ENCODE data around the gene SPRR2F.
"Not testable (repeated sequence)": the region's sequence is repeated elsewhere in the genome, so short reads cannot be mapped to it uniquely, and the experiment has no call there.

Gene SPRR2F, protein sequence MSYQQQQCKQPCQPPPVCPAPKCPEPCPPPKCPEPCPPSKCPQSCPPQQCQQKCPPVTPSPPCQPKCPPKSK

DNA sequence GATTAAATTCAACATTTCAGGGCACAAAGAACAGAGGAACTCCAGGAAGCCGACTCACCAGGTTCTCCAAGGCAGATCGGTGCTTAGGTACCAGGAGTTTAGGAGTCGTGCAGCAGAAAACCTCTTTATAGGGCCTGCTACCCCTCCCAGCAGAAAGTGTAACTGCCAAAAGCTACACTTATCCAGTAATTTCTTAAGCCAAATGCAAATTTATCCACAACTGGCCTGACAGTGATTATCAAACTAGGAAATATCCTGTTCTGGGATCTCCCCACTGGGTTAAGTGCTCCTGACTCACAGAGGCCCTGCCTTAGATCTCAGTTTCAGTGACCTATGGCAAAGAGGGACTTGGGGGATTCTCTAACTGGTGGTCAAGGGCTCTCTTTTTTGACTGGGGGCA lies at the start of gene SPRR2F:
Gene SPRR2F, minus strand, starts transcription at position 101 of the 400 bp plus-strand sequence. CDS start 783 bp downstream, outside the sequence.
- DNase-seq, result no peak

DNA sequence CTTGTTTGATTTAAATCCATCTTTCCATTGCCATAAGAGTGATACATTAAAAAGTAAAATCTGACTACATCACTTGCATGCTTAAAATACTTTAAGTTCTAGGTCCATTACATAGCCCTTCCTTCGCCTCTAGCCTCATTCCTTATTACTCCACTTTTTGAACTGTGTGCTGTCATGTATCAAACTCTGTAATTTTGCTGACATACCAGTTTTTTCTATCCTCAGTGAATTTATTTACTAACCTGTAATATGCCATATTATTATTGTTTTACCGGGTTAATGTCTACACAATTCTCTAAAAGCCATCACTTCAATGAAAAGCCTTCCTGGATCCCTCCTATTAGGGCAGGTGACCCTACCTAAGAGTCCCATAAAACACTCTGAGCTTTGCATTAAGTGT lies 42.2 kb upstream of the SPRR2F start:
- DNase-seq, result no peak

DNA sequence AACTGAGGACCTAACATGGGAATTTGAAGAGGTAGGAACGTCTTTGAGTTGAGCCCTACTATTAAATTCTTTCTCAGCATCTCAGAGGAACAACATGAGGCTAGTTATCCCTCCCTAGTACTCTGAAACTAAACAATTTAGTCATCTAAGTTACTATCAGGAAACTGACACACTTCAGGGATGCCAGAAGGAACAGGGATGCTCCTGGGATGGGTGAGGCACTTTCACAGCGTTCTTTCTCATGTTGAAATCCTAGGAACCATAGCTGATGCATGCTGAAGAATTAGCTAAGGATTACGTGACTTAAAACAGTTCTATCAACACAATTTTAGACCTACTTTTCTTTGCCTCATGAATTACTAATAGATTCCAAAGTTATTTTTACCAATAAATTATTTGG lies 39.2 kb upstream of the SPRR2F start:
- DNase-seq, result no peak

DNA sequence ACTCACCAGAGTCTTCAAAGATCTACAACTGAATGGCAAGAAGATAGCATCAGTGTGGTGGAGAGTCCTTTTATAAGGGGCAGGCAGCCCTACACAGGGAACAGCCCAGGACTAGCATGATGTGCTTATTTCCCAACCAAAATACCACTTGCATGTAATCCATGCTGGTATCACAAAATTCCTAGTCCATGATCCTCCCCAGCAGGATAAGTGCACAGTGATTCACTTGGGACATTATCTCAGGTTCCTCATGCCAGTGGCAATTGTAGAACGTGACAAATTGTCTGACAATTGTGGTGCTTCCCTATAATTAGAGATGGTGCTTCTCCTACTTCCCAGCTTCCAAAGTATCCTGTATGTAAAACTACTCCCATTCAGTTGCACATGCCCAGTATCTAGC lies 37.5 kb upstream of the SPRR2F start, which contains the start of gene SPRR2G:
Gene SPRR2G, minus strand, starts transcription at position 45 of the 400 bp plus-strand sequence. CDS start 780 bp downstream, outside the sequence.
- DNase-seq, result no peak

DNA sequence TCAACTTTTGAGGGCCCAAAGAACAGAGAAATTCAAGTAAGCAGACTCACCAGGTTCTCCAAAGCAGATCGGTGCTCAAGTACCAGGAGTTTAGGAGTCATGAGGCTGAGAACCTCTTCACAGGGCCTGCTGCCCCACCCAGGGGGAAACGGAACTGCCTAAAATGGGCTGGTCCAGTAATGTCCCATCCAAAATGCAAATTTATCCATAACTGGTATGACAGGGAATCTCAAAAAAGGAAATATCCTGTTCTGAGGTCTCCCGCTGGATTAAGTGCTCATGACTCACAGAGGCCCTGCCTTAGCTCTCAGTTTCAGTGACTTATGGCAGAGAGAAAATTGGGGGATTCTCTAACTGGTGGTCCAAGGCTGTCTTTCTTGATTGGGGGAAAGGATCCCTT lies 28.1 kb upstream of the SPRR2F start:
- DNase-seq, result no peak

DNA sequence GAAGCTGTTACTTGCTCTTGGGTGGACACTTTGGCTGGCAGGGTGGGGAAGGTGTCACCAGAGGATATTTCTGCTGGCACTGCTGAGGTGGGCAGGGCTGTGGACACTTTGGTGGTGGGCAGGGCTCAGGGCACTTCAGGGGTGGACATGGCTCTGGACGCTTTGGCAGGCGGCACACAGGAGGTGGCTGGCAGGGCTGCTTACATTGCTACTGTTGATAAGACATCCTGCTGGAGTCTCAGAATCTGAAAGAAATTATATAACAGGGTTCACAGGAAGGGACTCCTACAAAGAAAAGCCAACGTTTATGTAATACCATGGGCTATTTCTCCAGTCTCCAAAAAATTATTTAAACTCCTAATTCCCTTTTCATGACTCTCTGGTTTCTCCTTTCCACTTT lies 27.2 kb upstream of the SPRR2F start:
- DNase-seq, result no peak

DNA sequence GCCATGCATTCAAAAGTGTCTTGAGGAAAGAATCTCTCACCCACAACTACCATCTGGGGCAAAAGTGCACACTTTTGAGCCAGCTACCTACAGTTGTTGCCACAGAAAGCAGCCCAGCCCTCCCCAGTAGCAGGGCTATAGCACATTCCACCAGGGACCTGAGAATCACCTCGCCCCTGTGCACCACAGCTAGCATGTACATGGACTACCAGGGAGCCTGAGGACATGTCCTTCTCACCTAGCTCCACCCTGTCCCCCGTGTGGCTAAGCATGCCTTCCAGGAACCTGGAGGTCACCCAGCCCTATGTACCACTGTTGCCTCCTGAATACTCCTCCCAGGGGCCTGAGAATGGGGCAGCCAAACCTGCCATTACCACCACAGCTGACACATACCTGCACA lies 20.4 kb upstream of the SPRR2F start:
- no peak for DNase-seq

DNA sequence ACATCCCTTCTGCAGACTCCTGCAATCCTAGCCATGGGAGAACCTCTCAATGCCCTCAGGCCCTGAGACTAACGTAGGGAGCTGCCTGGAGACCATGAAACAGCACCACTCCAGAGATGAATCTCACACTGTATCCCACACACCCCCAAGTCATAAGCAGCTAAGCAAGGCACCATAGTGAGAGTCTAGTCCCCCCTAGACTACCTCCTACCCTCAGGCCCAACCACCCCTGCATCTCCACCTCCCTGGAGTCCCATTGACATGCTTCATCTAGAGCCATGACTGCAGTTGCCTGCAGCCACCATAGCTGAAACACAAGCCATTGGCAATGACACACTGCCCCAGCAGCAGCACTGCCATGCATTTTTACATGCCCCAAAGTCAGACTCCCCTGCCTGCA lies 20.0 kb upstream of the SPRR2F start:
- DNase-seq, result no peak

DNA sequence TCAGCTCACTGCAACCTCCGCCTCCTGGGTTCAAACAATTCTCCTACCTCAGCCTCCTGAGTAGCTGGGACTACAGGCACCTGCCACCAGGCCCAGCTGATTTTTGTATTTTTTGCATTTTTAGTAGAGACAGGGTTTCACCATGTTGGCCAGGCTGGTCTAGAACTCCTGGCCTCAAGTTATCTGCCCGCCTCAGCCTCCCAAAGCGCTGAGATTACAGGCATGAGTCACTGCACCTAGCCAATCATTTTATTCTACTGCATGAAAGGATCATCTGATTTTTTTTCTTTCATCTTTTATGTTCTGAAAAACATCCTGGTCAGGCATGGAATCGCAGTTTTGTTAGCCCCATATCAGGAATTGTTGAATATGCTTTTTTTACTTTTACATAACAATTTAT lies 15.4 kb upstream of the SPRR2F start:
- not testable (repeated sequence) for DNase-seq

DNA sequence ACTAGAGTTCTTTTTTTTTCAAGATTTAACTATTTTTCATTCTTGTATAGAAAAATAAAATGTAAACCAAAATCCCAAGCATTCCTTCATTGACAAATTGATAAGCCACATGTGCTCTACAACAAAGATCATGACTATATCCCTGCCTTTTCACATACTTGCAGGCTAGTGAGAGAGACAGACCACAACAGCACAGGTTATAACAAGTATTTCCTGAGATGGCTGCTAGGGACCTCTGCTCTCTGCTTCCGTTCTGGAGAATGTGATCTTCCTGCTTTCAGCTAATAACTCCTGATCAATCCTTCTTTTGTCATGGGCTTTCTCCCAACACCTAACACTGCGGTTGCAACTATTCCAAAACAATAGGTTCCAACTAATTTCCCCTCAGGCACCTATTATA lies 14.0 kb upstream of the SPRR2F start:
- DNase-seq, result no peak

DNA sequence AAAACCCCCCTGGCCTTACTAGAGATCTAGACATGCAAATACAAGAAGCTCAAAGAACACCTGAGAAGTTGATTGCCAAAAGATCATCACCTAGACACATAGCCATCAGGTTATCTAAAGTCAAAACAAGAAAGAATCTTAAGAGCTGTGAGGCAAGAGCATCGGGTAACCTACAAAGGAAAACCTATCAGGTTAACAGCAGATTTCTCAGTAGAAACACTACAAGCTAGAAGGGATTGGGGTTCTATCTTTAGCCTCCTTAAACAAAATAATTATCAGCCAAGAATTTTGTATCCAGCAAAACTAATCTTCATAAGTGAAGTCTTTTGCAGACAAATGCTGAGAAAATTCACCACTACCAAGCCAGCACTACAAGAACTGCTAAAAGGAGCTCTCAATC lies 12.2 kb upstream of the SPRR2F start:
- no peak for DNase-seq

DNA sequence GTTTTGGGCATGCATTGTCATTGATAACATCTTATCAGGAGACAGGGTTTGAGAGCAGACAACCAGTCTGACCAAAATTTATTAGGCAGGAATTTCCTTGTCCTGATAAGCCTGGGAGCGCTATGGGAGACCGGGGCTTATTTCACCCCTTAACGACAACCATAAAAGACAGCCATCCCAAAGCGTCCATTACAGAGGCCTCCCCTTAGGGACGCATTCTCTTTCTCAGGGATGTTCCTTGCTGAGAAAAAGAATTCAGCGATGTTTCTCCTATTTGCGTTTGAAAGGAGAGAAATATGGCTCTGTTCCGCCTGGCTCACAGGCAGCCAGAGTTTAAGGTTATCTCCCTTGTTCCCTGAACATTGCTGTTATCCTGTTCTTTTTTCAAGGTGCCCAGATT lies 10.5 kb upstream of the SPRR2F start:
- not testable (repeated sequence) for DNase-seq

DNA sequence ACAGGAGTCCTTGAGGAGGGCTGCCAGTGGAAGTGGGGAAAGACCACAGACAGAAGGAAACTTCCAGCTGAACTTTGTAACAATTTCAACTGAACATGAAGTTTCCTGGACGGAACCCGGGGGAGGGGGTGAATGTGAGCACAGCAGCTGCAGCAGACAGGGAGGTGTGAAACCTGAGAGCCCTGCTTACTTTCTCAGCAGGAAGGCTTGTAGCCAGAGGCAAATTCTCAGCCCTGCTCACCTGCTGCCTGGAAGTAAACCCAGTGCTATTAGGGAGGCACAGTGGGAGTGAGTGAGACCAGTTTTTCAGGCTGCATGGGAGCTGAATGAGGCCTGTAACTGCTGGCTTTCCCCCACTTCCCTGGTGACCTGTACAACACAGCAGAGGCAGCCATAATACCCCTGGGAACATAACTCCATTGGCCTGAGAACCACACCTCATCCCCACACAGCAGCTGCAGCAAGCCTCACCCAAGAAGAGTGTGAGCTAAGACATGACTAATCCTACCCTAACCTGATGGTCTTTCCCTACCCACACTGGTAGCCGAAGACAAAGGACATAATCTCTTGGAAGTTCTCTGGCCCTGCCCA lies 9.6 kb upstream of the SPRR2F start:
- no peak for DNase-seq

DNA sequence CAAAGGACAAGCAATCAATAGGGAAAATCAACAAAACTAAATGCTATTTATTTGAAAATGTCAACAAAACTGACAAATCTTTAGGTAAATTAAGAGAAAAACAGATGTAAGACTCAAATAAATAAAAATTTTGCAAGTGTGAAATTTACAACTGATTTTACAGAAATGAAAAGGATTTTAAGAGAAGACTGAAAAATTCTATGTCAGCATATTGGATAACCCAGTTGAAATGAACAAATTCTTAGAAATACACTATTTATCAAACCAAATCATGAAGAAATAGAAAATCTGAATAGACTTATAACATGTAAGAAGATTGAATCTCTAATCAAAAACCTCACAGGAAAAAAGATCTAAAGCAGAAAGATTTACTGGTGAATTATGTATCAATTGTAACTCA lies 7.6 kb upstream of the SPRR2F start:
- DNase-seq, result no peak

DNA sequence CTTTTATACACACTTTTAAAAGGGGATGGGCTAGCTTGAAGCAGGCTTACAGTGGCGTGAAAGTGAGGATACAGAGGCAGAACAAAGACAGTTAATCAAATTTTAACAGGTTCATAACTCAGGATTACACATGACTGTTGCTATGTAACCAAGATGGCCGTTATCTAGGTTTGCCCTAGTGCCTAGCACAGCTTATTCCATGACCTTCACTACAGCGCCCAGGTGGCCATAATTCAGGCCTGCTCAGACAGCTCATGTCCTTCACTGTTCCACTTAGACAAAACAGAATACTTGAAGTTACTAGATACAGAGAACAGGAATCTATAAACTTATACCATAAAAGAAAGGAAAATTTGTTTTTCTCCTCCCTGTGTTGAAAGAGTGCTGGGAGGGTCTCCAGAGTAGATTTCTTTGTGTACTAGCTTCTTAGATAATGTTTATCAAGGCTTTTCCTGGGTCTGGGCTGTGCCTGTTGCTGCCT lies 6.2 kb upstream of the SPRR2F start:
- no peak for DNase-seq

DNA sequence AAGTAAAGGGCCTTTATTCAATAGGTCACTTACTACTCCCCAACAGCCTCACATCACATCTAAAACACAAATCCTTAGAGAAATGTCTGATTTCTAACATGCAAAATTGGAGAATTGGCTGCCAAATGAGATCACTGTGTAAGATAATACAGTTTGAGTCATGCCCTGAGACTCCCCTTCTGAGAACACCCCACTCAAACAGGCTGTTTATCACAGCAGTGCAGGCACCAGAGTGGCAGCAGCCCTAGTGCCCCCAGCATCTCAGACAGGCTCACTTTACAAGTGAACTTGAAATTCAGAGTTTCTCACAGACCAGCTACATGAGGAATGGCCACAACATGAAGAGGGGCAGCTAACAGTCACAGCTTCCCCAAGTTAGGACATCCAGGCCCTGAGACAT lies 1.9 kb upstream of the SPRR2F start:
- not testable (repeated sequence) for DNase-seq

DNA sequence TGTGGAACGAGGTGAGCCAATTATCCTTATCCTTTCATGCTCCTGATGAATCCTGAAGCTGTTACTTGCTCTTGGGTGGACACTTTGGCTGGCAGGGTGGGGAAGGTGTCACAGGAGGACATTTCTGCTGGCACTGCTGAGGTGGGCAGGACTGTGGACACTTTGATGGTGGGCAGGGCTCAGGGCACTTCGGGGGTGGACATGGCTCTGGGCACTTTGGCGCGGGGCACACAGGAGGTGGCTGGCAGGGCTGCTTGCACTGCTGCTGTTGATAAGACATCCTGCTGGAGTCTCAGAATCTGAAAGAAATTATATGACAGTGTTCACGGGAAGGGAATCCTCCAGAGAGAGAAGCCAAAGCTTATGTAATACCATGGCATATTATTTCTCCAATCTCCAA lies 862 bp downstream of the SPRR2F start:
- DNase-seq, result not testable (repeated sequence)

DNA sequence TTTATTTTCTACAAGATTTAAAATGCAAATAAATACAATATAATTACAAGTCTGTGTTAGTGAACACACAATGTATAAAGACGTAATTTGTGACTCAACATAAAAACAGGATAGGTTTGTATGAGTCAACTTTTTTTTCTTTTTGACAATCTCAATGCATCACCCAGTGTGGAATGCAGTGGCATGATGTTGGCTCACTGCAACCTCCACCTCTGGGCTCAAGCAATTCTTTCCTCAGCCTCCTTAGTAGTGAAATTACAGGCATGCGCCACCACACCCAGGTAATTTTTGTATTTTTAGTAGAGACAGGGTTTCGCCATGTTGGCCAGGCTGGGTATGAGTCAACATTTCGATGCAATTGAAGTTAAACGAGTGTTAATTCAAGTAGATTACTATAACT lies 13.1 kb downstream of the SPRR2F start:
- no peak for DNase-seq

DNA sequence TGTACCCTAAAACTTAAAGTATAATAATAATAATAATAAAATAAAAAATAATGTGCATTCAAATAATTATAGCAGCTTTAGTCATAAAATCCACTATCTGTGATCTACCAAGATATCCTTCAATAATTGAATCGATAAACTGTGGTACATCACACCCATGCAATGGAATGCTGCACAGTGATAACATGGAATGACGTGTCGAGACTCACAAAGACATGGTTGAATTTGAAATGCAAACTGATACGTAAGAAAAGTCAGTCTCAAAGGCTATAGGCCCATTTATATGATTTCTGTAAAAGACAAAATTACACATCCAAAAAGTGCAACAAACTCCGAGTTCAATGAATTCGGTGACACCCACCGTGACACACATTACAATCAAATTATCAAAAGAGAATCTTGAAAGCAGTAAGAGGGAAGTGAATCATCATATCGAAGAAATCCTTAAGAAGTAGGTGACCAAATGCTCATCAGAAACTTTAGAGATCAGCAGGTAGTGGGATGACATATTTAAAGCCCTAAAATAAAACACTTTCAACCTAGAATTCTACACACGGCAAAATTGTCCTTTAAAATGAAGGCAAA lies 13.8 kb downstream of the SPRR2F start:
- no peak for DNase-seq

DNA sequence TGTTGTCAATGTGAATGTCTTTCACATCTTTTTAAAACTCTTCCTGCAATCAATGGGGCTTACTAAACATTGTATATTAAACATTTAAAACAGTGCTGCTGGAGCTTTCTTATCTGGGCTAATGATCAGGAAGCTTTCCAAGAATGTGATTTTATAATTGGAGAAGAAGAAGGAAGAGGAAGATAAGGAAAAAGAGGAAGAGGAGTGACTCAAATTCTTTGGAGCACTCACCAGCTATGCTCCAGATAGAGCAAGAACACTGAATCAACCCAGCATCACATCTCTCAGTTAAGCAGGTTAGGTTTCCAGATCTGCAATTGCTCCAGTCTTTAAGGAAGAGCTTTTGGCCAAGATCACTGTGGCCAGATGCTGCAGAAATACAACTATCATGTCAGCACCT lies 17.6 kb downstream of the SPRR2F start:
- no peak for DNase-seq

DNA sequence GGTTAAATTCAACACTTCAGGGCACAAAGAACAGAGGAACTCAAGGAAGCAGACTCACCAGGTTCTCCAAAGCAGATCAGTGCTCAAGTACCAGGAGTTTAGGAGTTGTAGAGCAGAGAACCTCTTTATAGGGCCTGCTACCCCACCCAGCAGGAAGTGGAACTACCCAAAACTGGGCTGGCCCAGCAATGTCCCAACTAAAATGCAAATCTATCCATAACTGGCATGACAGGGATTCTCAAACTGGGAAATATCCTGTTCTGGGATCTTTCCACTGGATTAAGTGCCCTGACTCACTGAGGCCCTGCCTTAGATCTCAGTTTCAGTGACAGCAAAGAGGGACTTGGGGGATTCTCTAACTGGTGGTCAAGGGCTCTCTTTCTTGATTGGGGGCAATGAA lies 18.9 kb downstream of the SPRR2F start, which contains the start of gene SPRR2E:
Gene SPRR2E, minus strand, starts transcription at position 101 of the 400 bp plus-strand sequence. CDS start 775 bp downstream, outside the sequence.
- DNase-seq, result no peak

DNA sequence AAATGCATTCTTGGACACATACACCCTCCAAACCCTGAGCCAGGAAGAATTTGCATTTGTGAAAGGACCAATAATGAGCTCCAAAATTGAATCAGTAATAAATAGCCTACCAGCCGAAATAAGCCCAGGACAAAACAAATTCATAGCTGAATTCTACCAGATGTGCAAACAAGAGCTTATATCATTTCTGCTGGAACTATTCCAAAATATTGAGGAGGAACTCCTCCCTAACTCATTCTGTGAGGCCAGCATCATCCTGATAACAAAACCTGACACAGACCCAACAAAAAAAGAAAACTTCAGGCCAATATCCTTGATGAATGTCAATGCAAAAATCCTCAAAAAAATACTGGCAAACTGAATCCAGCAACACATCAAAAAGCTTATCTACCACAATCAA lies 25.7 kb downstream of the SPRR2F start:
- no peak for DNase-seq

DNA sequence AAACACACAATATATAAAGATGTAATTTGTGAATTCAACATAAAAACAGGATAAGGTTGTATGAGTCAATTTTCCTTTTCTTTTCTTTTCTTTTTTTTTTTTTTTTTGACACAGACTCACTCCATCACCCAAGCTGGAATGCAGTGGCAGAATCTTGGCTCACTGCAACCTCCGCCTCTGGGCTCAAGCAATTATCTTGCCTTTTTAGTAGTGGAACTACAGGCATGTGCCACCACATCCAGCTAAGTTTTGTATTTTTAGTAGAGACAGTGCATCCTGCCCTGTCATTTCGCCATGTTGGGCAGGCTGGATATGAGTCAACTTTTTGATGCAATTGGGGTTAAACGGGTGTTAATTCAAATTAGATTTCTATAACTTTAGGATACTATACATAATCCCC lies 31.6 kb downstream of the SPRR2F start:
- DNase-seq, result no peak

All from right forelimb (tissue), 1 donor.